Activated T-cell treated with anti-CD3 and anti-CD28 coated beads for 48 hours (primary cell): ENCODE results near the gene AUH.

Experiments
- DNase-seq: peaks from one replicate; pipeline ENCODE4 v3.0.0-alpha.2; 2020; ENCODE audit warnings: low read depth

Gene AUH

DNA sequence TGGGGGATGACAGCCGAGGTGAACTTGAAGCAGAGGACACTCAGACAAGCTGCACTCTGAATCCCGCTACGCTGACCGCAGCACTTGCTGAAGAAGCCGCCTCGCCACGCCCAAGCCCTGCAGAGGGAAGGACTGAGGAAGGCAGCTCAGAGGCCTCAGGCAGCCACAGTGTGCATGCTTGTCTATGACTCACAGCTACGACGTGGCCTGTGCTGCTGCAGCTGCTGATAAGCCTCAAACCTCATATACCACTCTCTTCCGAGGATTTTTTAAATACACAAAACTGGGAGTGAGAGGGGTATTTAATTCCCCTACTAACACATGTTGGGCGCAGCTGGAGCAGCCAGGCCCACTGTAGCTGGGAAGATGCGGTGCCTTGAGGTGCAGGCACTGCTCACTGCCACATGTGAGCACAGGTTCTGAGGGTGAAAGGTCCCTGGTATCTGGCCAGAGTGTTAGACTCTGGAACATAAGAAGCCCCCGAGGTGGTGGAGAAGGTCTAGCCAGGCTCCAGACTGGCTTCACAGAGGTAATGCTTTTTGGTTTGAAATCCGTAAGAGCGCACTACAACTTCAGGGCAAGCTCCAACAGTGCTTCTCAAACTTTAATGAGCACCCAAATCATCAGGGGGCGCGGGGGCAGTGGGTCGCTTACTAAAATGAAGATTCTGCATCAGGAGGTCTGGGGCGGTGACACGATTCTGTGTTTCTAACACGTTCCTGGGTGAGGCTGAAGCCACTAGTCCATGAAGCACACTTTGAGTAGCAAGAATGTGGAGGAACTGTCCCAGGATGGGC, 196.8 kb downstream of the AUH start:
- DNase-seq = peak; percentile 77
